ENCODE results near the gene SPOCK1.

The SPOCK1 gene

GRCh38 chr5:137214446-137215189 is 284.5 kb downstream of the SPOCK1 start:
- no peak overlapping the region for H2BK12ac ChIP-seq (ENCODE audit: low read length in 2 of 2)
- no peak overlapping the region for H3K14ac ChIP-seq (ENCODE audit: low read length in 2 of 2)
- no peak overlapping the region for H3K27ac ChIP-seq (ENCODE audit: low read length, poor library complexity, severe bottlenecking)
- no peak overlapping the region for H4K8ac ChIP-seq (ENCODE audit: low read length)
- H3K4me2 ChIP-seq (ENCODE audit: low read length, poor library complexity, severe bottlenecking): no peak overlapping the region
- no peak overlapping the region for H3K18ac ChIP-seq (ENCODE audit: low read depth in 1 of 2, low read length in 2 of 2)
- H3K36me3 ChIP-seq (ENCODE audit: control insufficient read depth in 1 of 2, insufficient read depth in 2 of 2, low read depth in 1 of 2, low read length in 2 of 2): no peaks in the 10 kb centered on the region
- H3K4me1 ChIP-seq (ENCODE audit: control insufficient read depth, insufficient read depth, low read depth, low read length): peaks cover 2% of the 10 kb centered on the region
- no peak overlapping the region for H2BK5ac ChIP-seq (ENCODE audit: low read depth, low read length, poor library complexity, severe bottlenecking)
- peaks cover 0 to 6% of the 10 kb centered on the region in 2 experiments for H3K27me3 ChIP-seq (ENCODE audit: control insufficient read depth in 1 of 2, insufficient read depth in 1 of 2, low read length in 2 of 2)
- H3K9ac ChIP-seq (ENCODE audit: low read length): no peak overlapping the region
- no peak overlapping the region for H2AK5ac ChIP-seq (ENCODE audit: low read length, severe bottlenecking)
- no peak overlapping the region for H3K23ac ChIP-seq (ENCODE audit: low read length in 2 of 2)
- no peak for DNase-seq
- H3K79me1 ChIP-seq (replicated peaks; ENCODE audit: low read length, poor library complexity, severe bottlenecking): no peaks in the 10 kb centered on the region
- H3K4ac ChIP-seq (ENCODE audit: low read depth in 1 of 2, low read length in 2 of 2): no peak overlapping the region
- H3K9me3 ChIP-seq (ENCODE audit: control insufficient read depth, low read length): no peaks in the 10 kb centered on the region
- no peak overlapping the region for H2BK120ac ChIP-seq (ENCODE audit: low read depth, low read length)
- WGBS: no CpG with 5 or more reads among the region's 2 CpGs
- H3K4me3 ChIP-seq (ENCODE audit: insufficient read depth in 1 of 2, low read depth in 1 of 2, low read length in 2 of 2): no peak overlapping the region
- no peak overlapping the region for H2AFZ ChIP-seq (ENCODE audit: low read depth, low read length)
- H2BK15ac ChIP-seq (ENCODE audit: low read depth, poor library complexity, severe bottlenecking): no peak overlapping the region
- H4K91ac ChIP-seq (ENCODE audit: low read length): no peak overlapping the region

GRCh38 chr5:137212471-137212870 is 286.7 kb downstream of the SPOCK1 start:
- Histone ChIP-seq H2AK5ac (ENCODE audit: low read length, severe bottlenecking) (no peak overlapping the region), H3K4me3 (ENCODE audit: insufficient read depth in 1 of 2, low read depth in 1 of 2, low read length in 2 of 2) (no peak overlapping the region), H3K9ac (ENCODE audit: low read length) (no peak overlapping the region), H4K91ac (ENCODE audit: low read length) (no peak overlapping the region), H3K14ac (ENCODE audit: low read length in 2 of 2) (no peak overlapping the region), H3K9me3 (ENCODE audit: control insufficient read depth, low read length) (no peaks in the 10 kb centered on the region), H3K23ac (ENCODE audit: low read length in 2 of 2) (no peak overlapping the region), H2BK5ac (ENCODE audit: low read depth, low read length, poor library complexity, severe bottlenecking) (no peak overlapping the region), H3K4me1 (ENCODE audit: control insufficient read depth, insufficient read depth, low read depth, low read length) (no peaks in the 10 kb centered on the region), H3K36me3 (ENCODE audit: control insufficient read depth in 1 of 2, insufficient read depth in 2 of 2, low read depth in 1 of 2, low read length in 2 of 2) (no peaks in the 10 kb centered on the region), H3K4ac (ENCODE audit: low read depth in 1 of 2, low read length in 2 of 2) (no peak overlapping the region), H3K79me1 (replicated peaks; ENCODE audit: low read length, poor library complexity, severe bottlenecking) (no peaks in the 10 kb centered on the region), H4K8ac (ENCODE audit: low read length) (no peak overlapping the region), H2BK120ac (ENCODE audit: low read depth, low read length) (no peak overlapping the region), H2AFZ (ENCODE audit: low read depth, low read length) (no peak overlapping the region), H3K27ac (ENCODE audit: low read length, poor library complexity, severe bottlenecking) (no peak overlapping the region), H2BK15ac (ENCODE audit: low read depth, poor library complexity, severe bottlenecking) (no peak overlapping the region), H3K27me3 (ENCODE audit: control insufficient read depth in 1 of 2, insufficient read depth in 1 of 2, low read length in 2 of 2) (peaks cover 0 to 6% of the 10 kb centered on the region in 2 experiments), H3K18ac (ENCODE audit: low read depth in 1 of 2, low read length in 2 of 2) (no peak overlapping the region), H3K4me2 (ENCODE audit: low read length, poor library complexity, severe bottlenecking) (no peak overlapping the region), H2BK12ac (ENCODE audit: low read length in 2 of 2) (no peak overlapping the region)
- 89% methylated on average over 3 of the region's 3 CpGs for WGBS
- no peak for DNase-seq

- H3K4ac ChIP-seq (ENCODE audit: low read depth in 1 of 2, low read length in 2 of 2): no peak overlapping the region
These were observed 289.8 kb downstream of the SPOCK1 start for GRCh38 chr5:137209232-137209809.

GRCh38 chr5:137207023-137207760 is 291.9 kb downstream of the SPOCK1 start:
- WGBS: 76% methylated on average over 4 of the region's 4 CpGs
- no peak for DNase-seq
- H3K23ac ChIP-seq (ENCODE audit: low read length in 2 of 2): no peak overlapping the region
- H2BK15ac ChIP-seq (ENCODE audit: low read depth, poor library complexity, severe bottlenecking): no peak overlapping the region
- H3K4me1 ChIP-seq (ENCODE audit: control insufficient read depth, insufficient read depth, low read depth, low read length): no peaks in the 10 kb centered on the region
- no peak overlapping the region for H2BK120ac ChIP-seq (ENCODE audit: low read depth, low read length)
- no peak overlapping the region for H3K14ac ChIP-seq (ENCODE audit: low read length in 2 of 2)
- no peak overlapping the region for H4K91ac ChIP-seq (ENCODE audit: low read length)
- no peaks in the 10 kb centered on the region for H3K79me1 ChIP-seq (replicated peaks; ENCODE audit: low read length, poor library complexity, severe bottlenecking)
- H3K27me3 ChIP-seq (ENCODE audit: control insufficient read depth in 1 of 2, insufficient read depth in 1 of 2, low read length in 2 of 2): peaks cover 0 to 3% of the 10 kb centered on the region in 2 experiments
- no peaks in the 10 kb centered on the region for H3K9me3 ChIP-seq (ENCODE audit: control insufficient read depth, low read length)
- no peak overlapping the region for H3K9ac ChIP-seq (ENCODE audit: low read length)
- no peak overlapping the region for H3K18ac ChIP-seq (ENCODE audit: low read depth in 1 of 2, low read length in 2 of 2)
- no peak overlapping the region for H3K4me2 ChIP-seq (ENCODE audit: low read length, poor library complexity, severe bottlenecking)
- no peak overlapping the region for H3K27ac ChIP-seq (ENCODE audit: low read length, poor library complexity, severe bottlenecking)
- no peak overlapping the region for H3K4me3 ChIP-seq (ENCODE audit: insufficient read depth in 1 of 2, low read depth in 1 of 2, low read length in 2 of 2)
- H2AFZ ChIP-seq (ENCODE audit: low read depth, low read length): no peak overlapping the region
- no peaks in the 10 kb centered on the region for H3K36me3 ChIP-seq (ENCODE audit: control insufficient read depth in 1 of 2, insufficient read depth in 2 of 2, low read depth in 1 of 2, low read length in 2 of 2)
- H2BK5ac ChIP-seq (ENCODE audit: low read depth, low read length, poor library complexity, severe bottlenecking): no peak overlapping the region
- H4K8ac ChIP-seq (ENCODE audit: low read length): no peak overlapping the region
- no peak overlapping the region for H2AK5ac ChIP-seq (ENCODE audit: low read length, severe bottlenecking)
- H2BK12ac ChIP-seq (ENCODE audit: low read length in 2 of 2): no peak overlapping the region
- H3K4ac ChIP-seq (ENCODE audit: low read depth in 1 of 2, low read length in 2 of 2): no peak overlapping the region

More at GRCh38 chr5:137209232-137209809, 289.8 kb downstream of the SPOCK1 start:
- Histone ChIP-seq H4K8ac (ENCODE audit: low read length) (no peak overlapping the region), H2AFZ (ENCODE audit: low read depth, low read length) (no peak overlapping the region), H3K4me3 (ENCODE audit: insufficient read depth in 1 of 2, low read depth in 1 of 2, low read length in 2 of 2) (no peak overlapping the region), H3K9ac (ENCODE audit: low read length) (peak overlapping the region; percentile 11), H2BK12ac (ENCODE audit: low read length in 2 of 2) (no peak overlapping the region), H3K27ac (ENCODE audit: low read length, poor library complexity, severe bottlenecking) (no peak overlapping the region), H3K27me3 (ENCODE audit: control insufficient read depth in 1 of 2, insufficient read depth in 1 of 2, low read length in 2 of 2) (peaks cover 0 to 3% of the 10 kb centered on the region in 2 experiments), H3K23ac (ENCODE audit: low read length in 2 of 2) (no peak overlapping the region), H3K14ac (ENCODE audit: low read length in 2 of 2) (no peak overlapping the region), H3K79me1 (replicated peaks; ENCODE audit: low read length, poor library complexity, severe bottlenecking) (no peaks in the 10 kb centered on the region), H3K36me3 (ENCODE audit: control insufficient read depth in 1 of 2, insufficient read depth in 2 of 2, low read depth in 1 of 2, low read length in 2 of 2) (no peaks in the 10 kb centered on the region), H3K9me3 (ENCODE audit: control insufficient read depth, low read length) (no peaks in the 10 kb centered on the region), H3K4me1 (ENCODE audit: control insufficient read depth, insufficient read depth, low read depth, low read length) (no peaks in the 10 kb centered on the region), H2BK5ac (ENCODE audit: low read depth, low read length, poor library complexity, severe bottlenecking) (no peak overlapping the region), H3K4me2 (ENCODE audit: low read length, poor library complexity, severe bottlenecking) (no peak overlapping the region), H2AK5ac (ENCODE audit: low read length, severe bottlenecking) (no peak overlapping the region), H4K91ac (ENCODE audit: low read length) (no peak overlapping the region), H3K18ac (ENCODE audit: low read depth in 1 of 2, low read length in 2 of 2) (no peak overlapping the region), H2BK120ac (ENCODE audit: low read depth, low read length) (no peak overlapping the region), H2BK15ac (ENCODE audit: low read depth, poor library complexity, severe bottlenecking) (no peak overlapping the region)
- no peak for DNase-seq
- 59% methylated on average over 5 of the region's 9 CpGs for WGBS
